Measurements from ENCODE around the gene IL4I1. TPM values are rescaled to one million over a fixed set of nuclear protein-coding genes. Genes with fewer than 3 reads are reported as not detected.

Gene IL4I1
- polyA plus RNA-seq, 1 of the 3 experiments (the other 2 are of a cell fraction): 0.35 TPM

DNA sequence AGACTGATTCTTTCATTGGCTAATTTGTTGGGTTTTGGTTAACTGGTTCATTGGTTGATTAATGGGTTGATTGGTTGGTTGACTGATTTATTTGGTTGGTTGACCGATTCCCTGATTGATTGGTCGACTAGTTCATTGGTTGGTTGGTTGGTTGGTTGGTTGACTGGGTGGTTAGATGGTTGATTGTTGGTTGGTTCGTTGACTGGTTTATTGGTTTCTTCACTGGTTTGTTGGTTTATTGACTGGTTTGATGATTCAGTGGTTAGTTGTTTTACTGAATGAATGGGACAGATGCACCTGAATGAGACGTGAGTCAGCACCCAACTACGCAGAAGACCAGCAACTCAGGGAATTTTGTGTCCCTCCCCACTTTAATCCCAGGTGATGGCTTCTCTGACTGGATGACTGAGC lies 35.4 kb upstream of the IL4I1 start:
- Histone ChIP-seq H3K27ac (ENCODE audit: low read depth in 2 of 2, low read length in 1 of 2) (no peak overlapping the region), H3K4me2 (no peak overlapping the region), H3K9ac (no peak overlapping the region), H3K27me3 (ENCODE audit: insufficient read depth) (no peaks in the 10 kb centered on the region), H3K79me2 (ENCODE audit: insufficient read depth) (peaks cover 23% of the 10 kb centered on the region), H3K9me2 (no peaks in the 10 kb centered on the region), H3K4me1 (ENCODE audit: control insufficient read depth in 1 of 2, insufficient read depth in 2 of 2, low read depth in 1 of 2, low read length in 1 of 2) (peaks cover 7 to 10% of the 10 kb centered on the region in 2 experiments; a peak in 2 of 4 replicates), H4K20me1 (ENCODE audit: insufficient read depth) (0 out of 2 replicates have a peak, but pooled peaks cover 4% of the 10 kb centered on the region), H2AFZ (ENCODE audit: low read depth) (no peak overlapping the region), H3F3A (replicated peaks; ENCODE audit: insufficient read depth) (peaks cover 18% of the 10 kb centered on the region), H3K4me3 (ENCODE audit: low read depth in 2 of 2, low read length in 1 of 2) (no peak overlapping the region), H3K36me3 (replicated peaks in 1 of 2; ENCODE audit: control insufficient read depth in 1 of 2, insufficient read depth in 2 of 2, low read length in 1 of 2) (peaks cover 3 to 19% of the 10 kb centered on the region in 2 experiments), H3K9me3 (no peaks in the 10 kb centered on the region)
- 97% methylated on average over 5 of the region's 5 CpGs for WGBS (ENCODE audit: low lambda C conversion rate)
- TF ChIP-seq FOXM1 (IDR thresholded peaks at IDR 0.05; ENCODE audit: low read depth) (no peak), SIN3A (IDR thresholded peaks at IDR 0.05; ENCODE audit: borderline replicate concordance, low read depth, low read length) (no peak), JUND (IDR thresholded peaks at IDR 0.05) (no peak)
- TF ChIP-seq, protein P1, sequence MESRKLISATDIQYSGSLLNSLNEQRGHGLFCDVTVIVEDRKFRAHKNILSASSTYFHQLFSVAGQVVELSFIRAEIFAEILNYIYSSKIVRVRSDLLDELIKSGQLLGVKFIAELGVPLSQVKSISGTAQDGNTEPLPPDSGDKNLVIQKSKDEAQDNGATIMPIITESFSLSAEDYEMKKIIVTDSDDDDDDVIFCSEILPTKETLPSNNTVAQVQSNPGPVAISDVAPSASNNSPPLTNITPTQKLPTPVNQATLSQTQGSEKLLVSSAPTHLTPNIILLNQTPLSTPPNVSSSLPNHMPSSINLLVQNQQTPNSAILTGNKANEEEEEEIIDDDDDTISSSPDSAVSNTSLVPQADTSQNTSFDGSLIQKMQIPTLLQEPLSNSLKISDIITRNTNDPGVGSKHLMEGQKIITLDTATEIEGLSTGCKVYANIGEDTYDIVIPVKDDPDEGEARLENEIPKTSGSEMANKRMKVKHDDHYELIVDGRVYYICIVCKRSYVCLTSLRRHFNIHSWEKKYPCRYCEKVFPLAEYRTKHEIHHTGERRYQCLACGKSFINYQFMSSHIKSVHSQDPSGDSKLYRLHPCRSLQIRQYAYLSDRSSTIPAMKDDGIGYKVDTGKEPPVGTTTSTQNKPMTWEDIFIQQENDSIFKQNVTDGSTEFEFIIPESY (IDR thresholded peaks at IDR 0.05; ENCODE audit: borderline replicate concordance, low read depth): no peak
- no peak for DNase-seq
- CTCF ChIA-PET: no interaction called here
- POLR2A ChIA-PET: no interaction called here

DNA sequence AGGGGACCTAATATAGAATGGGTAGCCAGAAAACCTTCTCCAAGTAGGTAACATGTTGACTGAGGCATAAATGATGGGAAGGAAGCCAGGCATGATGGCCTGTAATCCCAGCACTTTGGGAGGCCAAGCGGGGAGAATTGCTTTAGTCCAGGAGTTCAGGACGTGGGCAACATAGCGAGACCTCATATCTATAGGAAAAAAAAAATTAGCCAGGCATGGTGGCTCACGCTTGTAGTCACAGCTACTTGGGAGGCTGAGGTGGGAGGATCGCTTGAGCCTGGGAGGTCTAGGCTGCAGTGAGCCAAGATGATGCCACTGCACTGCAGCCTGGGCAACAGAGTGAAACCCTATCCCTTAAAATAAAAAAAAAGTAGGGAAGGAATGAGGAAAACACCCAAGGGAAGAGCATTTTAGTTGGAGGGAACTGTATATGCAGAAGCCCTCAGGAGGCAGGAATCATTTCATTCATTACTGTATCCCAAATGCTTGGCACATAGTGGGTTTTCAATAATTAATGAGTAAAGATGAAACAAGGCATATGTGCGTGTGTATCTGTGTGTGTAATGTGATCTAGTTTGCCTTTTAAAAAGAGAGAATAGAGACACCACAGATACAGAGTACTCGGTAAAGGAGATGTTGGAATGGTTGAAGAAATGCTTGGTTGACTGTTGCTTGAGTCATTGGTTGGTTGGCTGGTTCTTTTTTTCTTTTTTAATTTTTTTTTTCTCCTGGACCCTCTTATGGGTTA lies 34.8 kb upstream of the IL4I1 start:
- H3K9ac ChIP-seq: no peak overlapping the region
- peaks cover 29% of the 10 kb centered on the region for H3K79me2 ChIP-seq (ENCODE audit: insufficient read depth)
- peaks cover 7 to 10% of the 10 kb centered on the region in 2 experiments; a peak in 2 of 4 replicates for H3K4me1 ChIP-seq (ENCODE audit: control insufficient read depth in 1 of 2, insufficient read depth in 2 of 2, low read depth in 1 of 2, low read length in 1 of 2)
- no peak overlapping the region for H2AFZ ChIP-seq (ENCODE audit: low read depth)
- H3K4me3 ChIP-seq (ENCODE audit: low read depth in 2 of 2, low read length in 1 of 2): no peak overlapping the region
- ChIA-PET CTCF (no interaction called here), POLR2A (interaction anchor here (2.1 kb wide), 1 partner anchor 55 kb away, joined by 8 read pairs; the partner anchor contains the start of gene AKT1S1)
- no peaks in the 10 kb centered on the region for H3K9me2 ChIP-seq
- no peak for DNase-seq
- H3K27ac ChIP-seq (ENCODE audit: low read depth in 2 of 2, low read length in 1 of 2): no peak overlapping the region
- H3K27me3 ChIP-seq (ENCODE audit: insufficient read depth): no peaks in the 10 kb centered on the region
- H3F3A ChIP-seq (replicated peaks; ENCODE audit: insufficient read depth): peaks cover 18% of the 10 kb centered on the region
- 94% methylated on average over 7 of the region's 7 CpGs for WGBS (ENCODE audit: low lambda C conversion rate)
- H3K4me2 ChIP-seq: no peak overlapping the region
- peaks cover 3 to 24% of the 10 kb centered on the region in 2 experiments for H3K36me3 ChIP-seq (replicated peaks in 1 of 2; ENCODE audit: control insufficient read depth in 1 of 2, insufficient read depth in 2 of 2, low read length in 1 of 2)
- TF ChIP-seq GATA2 (CRISPR knock-in tag; IDR thresholded peaks at IDR 0.05): no peak
- TF ChIP-seq FOSL2 (IDR thresholded peaks at IDR 0.05; ENCODE audit: borderline replicate concordance, low read depth): no peak
- no peak for TF ChIP-seq SIN3A (IDR thresholded peaks at IDR 0.05; ENCODE audit: borderline replicate concordance, low read depth, low read length)
- TF ChIP-seq, protein P2, sequence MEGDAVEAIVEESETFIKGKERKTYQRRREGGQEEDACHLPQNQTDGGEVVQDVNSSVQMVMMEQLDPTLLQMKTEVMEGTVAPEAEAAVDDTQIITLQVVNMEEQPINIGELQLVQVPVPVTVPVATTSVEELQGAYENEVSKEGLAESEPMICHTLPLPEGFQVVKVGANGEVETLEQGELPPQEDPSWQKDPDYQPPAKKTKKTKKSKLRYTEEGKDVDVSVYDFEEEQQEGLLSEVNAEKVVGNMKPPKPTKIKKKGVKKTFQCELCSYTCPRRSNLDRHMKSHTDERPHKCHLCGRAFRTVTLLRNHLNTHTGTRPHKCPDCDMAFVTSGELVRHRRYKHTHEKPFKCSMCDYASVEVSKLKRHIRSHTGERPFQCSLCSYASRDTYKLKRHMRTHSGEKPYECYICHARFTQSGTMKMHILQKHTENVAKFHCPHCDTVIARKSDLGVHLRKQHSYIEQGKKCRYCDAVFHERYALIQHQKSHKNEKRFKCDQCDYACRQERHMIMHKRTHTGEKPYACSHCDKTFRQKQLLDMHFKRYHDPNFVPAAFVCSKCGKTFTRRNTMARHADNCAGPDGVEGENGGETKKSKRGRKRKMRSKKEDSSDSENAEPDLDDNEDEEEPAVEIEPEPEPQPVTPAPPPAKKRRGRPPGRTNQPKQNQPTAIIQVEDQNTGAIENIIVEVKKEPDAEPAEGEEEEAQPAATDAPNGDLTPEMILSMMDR (IDR thresholded peaks at IDR 0.05): no peak
- TF ChIP-seq, protein P3, sequence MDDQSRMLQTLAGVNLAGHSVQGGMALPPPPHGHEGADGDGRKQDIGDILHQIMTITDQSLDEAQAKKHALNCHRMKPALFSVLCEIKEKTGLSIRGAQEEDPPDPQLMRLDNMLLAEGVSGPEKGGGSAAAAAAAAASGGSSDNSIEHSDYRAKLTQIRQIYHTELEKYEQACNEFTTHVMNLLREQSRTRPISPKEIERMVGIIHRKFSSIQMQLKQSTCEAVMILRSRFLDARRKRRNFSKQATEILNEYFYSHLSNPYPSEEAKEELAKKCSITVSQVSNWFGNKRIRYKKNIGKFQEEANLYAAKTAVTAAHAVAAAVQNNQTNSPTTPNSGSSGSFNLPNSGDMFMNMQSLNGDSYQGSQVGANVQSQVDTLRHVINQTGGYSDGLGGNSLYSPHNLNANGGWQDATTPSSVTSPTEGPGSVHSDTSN (IDR thresholded peaks at IDR 0.05): no peak
- no peaks in the 10 kb centered on the region for H3K9me3 ChIP-seq
- H4K20me1 ChIP-seq (ENCODE audit: insufficient read depth): 0 out of 2 replicates have a peak, but pooled peaks cover 10% of the 10 kb centered on the region
